Measurements from ENCODE around the gene ACYP1.

DNA sequence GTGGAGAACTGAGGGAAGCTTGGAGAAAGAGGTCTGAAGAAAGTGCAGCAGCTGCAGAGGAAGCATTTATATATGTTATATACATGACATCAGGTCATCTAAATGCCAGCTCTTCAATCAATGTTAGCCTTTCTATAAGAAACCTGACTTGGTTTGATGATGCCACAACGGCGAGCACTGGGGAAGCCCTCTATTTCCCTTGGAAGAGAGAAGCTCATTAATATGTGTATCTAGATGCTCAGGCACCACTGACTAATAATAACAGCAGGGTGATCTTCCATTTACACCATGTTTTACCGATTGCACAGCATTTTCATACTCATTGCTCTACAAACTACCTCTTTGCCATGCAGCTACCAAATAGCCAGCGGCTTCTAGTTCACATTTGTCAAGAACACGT is 811 bp downstream of the ACYP1 start:
- no peak for TF ChIP-seq EZH2phosphoT487 (IDR thresholded peaks at IDR 0.05; ENCODE audit: borderline replicate concordance, low read depth)
- no peak for TF ChIP-seq EP300 (IDR thresholded peaks at IDR 0.05; ENCODE audit: borderline replicate concordance in 1 of 2, low read depth in 1 of 2, low read length in 1 of 2)
- TF ChIP-seq, protein P1, sequence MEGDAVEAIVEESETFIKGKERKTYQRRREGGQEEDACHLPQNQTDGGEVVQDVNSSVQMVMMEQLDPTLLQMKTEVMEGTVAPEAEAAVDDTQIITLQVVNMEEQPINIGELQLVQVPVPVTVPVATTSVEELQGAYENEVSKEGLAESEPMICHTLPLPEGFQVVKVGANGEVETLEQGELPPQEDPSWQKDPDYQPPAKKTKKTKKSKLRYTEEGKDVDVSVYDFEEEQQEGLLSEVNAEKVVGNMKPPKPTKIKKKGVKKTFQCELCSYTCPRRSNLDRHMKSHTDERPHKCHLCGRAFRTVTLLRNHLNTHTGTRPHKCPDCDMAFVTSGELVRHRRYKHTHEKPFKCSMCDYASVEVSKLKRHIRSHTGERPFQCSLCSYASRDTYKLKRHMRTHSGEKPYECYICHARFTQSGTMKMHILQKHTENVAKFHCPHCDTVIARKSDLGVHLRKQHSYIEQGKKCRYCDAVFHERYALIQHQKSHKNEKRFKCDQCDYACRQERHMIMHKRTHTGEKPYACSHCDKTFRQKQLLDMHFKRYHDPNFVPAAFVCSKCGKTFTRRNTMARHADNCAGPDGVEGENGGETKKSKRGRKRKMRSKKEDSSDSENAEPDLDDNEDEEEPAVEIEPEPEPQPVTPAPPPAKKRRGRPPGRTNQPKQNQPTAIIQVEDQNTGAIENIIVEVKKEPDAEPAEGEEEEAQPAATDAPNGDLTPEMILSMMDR (IDR thresholded peaks at IDR 0.05): no peak
- no peak for TF ChIP-seq YY1 (IDR thresholded peaks at IDR 0.05; ENCODE audit: low read depth)
- TF ChIP-seq RXRA (IDR thresholded peaks at IDR 0.05; ENCODE audit: borderline replicate concordance, low read depth): no peak
- TF ChIP-seq, protein P2, sequence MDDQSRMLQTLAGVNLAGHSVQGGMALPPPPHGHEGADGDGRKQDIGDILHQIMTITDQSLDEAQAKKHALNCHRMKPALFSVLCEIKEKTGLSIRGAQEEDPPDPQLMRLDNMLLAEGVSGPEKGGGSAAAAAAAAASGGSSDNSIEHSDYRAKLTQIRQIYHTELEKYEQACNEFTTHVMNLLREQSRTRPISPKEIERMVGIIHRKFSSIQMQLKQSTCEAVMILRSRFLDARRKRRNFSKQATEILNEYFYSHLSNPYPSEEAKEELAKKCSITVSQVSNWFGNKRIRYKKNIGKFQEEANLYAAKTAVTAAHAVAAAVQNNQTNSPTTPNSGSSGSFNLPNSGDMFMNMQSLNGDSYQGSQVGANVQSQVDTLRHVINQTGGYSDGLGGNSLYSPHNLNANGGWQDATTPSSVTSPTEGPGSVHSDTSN (IDR thresholded peaks at IDR 0.05): no peak
- TF ChIP-seq ELF1 (IDR thresholded peaks at IDR 0.05): no peak
- no peak for TF ChIP-seq RAD21 (IDR thresholded peaks at IDR 0.05; ENCODE audit: low read length)

Data from SK-N-SH (cell line).